HG03039 (cell line): ENCODE results near the gene UQCRHL.
"Not testable (repeated sequence)": the region's sequence is repeated elsewhere in the genome, so short reads cannot be mapped to it uniquely, and the experiment has no call there.

Source experiments
- ATAC-seq: cut with Tn5 transposase; IDR thresholded peaks from one replicate; pipeline ENCODE4 v1.9.1; 2021; ENCODE audit warnings: mild to moderate bottlenecking, moderate library complexity; ENCODE audit not compliant: unreplicated experiment

The UQCRHL gene

GRCh38 chr1:15835741-15836510 is 28.5 kb upstream of the UQCRHL start:
- peak; percentile 46 for ATAC-seq

- peak; percentile 14 for ATAC-seq
Observed at GRCh38 chr1:15835205-15835740, 27.8 kb upstream of the UQCRHL start.

GRCh38 chr1:15834406-15835204 is 27.2 kb upstream of the UQCRHL start:
- ATAC-seq: peak; percentile 37

GRCh38 chr1:15833842-15834405 is 26.5 kb upstream of the UQCRHL start:
- no peak for ATAC-seq

- ATAC-seq: no peak
Observed at GRCh38 chr1:15833069-15833679, 25.7 kb upstream of the UQCRHL start.

- no peak for ATAC-seq
Observed at GRCh38 chr1:15830258-15830657, 22.8 kb upstream of the UQCRHL start.

- ATAC-seq: not testable (repeated sequence)
Observed at GRCh38 chr1:15828931-15829330, 21.5 kb upstream of the UQCRHL start.

- not testable (repeated sequence) for ATAC-seq
Observed at GRCh38 chr1:15827567-15827966, 20.1 kb upstream of the UQCRHL start.

GRCh38 chr1:15826810-15827507 is 19.5 kb upstream of the UQCRHL start:
- no peak for ATAC-seq

GRCh38 chr1:15825800-15826199 is 18.4 kb upstream of the UQCRHL start:
- ATAC-seq: no peak

- no peak for ATAC-seq
Observed at GRCh38 chr1:15820478-15820877, 13.0 kb upstream of the UQCRHL start.

- no peak for ATAC-seq
Observed at GRCh38 chr1:15816674-15817073, 9.2 kb upstream of the UQCRHL start.

GRCh38 chr1:15810073-15810472 is 2.6 kb upstream of the UQCRHL start:
- no peak for ATAC-seq

GRCh38 chr1:15808955-15809354 is 1.5 kb upstream of the UQCRHL start:
- ATAC-seq: no peak

GRCh38 chr1:15807121-15807520 is 328 bp downstream of the UQCRHL start:
- no peak for ATAC-seq

- no peak for ATAC-seq
Observed at GRCh38 chr1:15804060-15804459, 3.4 kb downstream of the UQCRHL start.

GRCh38 chr1:15803380-15803779 is 4.1 kb downstream of the UQCRHL start:
- no peak for ATAC-seq

GRCh38 chr1:15802234-15802965 is 5.0 kb downstream of the UQCRHL start:
- ATAC-seq: no peak

GRCh38 chr1:15799928-15800835 is 7.3 kb downstream of the UQCRHL start:
- no peak for ATAC-seq
